Activated naive CD4-positive, alpha-beta T cell treated with anti-CD3 and anti-CD28 coated beads, Interleukin-2, amount 50 U/mL, for 16 hours (primary cell): ENCODE data around the gene ROR1.

Source experiments
- DNase-seq: peaks from one replicate; pipeline ENCODE4 v3.0.0-alpha.2; 2020

ROR1 gene

GRCh38 chr1:63916485-63917360, 142.9 kb downstream of the ROR1 start:
- no peak for DNase-seq

GRCh38 chr1:63917571-63918417, 144.0 kb downstream of the ROR1 start:
- DNase-seq, result peak; percentile 11

- no peak for DNase-seq
Observed at GRCh38 chr1:63918418-63918945, 144.7 kb downstream of the ROR1 start.

DNA sequence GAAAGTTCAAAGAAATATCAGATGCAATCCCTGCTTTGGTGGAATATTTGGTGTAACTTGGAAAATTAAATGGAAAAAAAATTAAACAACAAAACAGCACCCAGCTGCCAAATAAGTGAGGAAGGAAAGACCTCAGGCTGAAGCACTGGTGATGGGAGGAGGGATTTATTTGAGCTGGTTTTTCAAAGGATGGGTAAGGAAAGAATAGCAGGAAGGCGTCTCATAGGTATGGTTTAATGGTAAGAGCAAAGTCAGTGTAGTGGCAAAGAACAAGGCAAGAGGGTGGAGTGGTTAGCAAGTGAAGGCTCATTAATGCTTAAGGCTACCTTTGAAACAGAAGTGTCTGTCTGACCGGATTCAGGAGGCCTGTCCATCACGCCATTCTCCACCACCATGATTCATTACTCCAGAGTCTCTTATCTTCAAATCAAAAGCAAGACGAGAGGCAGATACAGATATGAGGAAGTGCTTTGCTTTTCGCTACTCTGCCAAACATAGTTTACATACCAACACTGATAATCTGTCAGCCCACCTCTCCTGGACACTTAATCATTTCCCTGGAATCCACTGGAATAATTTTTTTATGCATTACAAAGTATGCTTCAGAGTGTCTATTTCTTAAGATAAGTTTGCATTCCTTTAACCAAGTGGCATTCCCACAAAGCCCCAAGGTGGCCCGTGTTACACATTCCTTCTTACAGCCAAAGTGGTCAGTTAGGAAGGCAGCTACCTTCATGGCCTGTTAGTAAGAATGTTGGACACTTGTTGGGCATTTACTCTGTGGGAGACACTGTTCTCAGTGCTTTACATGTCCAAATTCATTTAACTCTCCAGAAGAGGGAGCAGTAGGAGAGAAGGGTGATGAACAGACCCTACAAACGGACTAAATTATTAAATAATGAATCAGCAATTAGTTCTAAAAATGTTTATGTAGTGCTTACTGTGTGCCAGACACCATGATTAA, 146.6 kb downstream of the ROR1 start:
- DNase-seq, result no peak

DNA sequence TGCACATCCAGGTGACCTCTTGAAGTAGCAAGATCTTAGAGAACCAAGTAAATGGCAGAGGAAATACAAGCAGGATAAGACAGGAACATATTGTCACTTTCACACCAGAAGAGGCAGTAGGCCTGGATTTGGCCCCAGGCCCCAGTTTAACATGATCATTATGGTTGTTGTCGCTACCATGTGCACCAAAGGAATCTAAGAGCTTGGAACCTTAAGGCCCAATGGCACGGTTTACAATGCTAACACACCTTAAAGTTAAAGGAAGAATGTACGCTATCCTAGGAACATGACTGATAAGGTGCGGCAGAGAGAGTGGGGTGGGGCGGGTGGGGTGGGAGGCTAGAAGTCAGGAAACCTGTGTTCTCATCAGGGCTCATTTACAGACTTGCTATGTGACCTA, 147.5 kb downstream of the ROR1 start:
- DNase-seq, result no peak

- DNase-seq, result no peak
Observed at GRCh38 chr1:63921802-63922201, 148.0 kb downstream of the ROR1 start.

DNA sequence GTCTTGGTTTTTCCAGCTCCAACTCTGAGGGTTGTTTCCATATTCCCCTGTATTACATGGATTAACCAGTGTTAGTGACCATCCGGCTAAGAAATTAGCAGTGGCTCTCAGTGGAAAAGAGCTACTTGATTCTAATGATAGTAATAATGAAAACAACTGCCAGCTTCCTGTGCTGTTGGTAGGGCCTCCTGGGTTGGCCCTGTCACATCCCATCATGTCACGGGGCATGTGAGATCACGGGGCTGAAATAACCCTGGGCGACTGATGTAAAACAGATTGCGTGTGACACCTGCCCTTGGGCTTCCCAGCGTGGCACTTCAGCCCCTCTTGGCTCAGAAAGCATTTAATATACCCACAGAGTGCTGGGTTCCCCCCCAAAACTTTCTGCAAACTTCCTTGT, 149.0 kb downstream of the ROR1 start:
- no peak for DNase-seq

DNA sequence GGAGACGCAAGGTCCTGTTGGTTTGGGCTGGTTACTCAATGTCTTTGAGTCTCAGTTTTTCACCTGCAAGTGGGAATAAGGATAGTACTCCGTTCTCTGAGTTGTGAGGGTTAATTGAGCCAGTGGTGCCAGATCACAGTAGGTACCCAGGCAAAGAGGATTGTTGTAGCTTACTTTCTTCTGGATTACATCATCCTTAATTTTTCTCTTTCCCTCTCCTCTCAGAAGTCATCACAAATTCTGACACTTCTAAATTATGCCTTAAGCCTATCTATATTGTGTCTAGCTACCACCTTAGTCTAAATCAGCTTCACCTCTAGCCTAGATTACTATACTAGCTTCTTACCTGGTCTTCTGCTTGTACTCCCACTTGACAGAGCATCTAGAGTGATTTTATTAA, 149.5 kb downstream of the ROR1 start:
- DNase-seq, result no peak

- DNase-seq, result no peak
Observed at GRCh38 chr1:63924600-63924999, 150.8 kb downstream of the ROR1 start.

GRCh38 chr1:63928186-63929105, 154.6 kb downstream of the ROR1 start:
- DNase-seq, result no peak

- no peak for DNase-seq
Observed at GRCh38 chr1:63929106-63929478, 155.3 kb downstream of the ROR1 start.

DNA sequence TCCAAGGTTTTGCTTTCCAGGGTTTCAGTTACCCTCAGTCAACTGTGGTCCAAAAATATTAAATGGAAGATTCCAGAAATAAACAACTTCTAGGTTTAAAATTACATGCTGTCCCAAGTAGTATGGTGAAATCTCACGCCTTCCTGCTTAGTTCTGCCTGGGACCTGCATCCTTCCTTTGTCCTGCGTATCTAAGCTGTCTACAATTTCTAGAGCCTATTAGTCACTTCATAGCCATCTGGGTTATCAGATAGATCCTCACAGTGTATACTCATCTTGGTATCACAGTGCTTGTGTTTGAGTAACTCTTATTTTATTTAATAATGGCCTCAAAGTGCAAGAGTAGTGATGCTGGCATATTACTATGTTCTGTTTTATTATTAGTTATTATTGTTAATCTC, 157.7 kb downstream of the ROR1 start:
- no peak for DNase-seq

- DNase-seq, result no peak
Observed at GRCh38 chr1:63934697-63935096, 160.9 kb downstream of the ROR1 start.

- no peak for DNase-seq
Observed at GRCh38 chr1:63935143-63935542, 161.3 kb downstream of the ROR1 start.

DNA sequence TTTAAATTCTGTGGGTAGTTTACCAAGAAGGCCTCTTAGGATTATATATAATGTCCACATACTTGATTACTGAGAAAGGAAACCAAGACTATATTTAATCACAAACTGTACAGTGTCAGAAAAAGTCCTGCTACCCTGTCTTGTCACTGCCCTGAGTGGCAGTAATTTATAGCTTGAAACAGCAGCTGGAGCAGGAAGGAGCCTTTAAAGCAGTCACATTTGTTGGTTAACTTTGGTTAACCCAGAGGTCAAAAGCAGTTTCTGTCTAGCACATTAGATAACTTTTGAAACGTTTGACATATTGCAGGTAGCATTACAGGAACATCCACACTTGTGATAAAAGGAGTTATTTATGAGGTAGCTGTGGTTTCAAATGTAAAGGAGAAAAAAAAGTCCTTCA, 161.7 kb downstream of the ROR1 start:
- no peak for DNase-seq

- no peak for DNase-seq
Observed at GRCh38 chr1:63936276-63936675, 162.5 kb downstream of the ROR1 start.

- DNase-seq, result no peak
Observed at GRCh38 chr1:63936801-63937200, 163.0 kb downstream of the ROR1 start.

DNA sequence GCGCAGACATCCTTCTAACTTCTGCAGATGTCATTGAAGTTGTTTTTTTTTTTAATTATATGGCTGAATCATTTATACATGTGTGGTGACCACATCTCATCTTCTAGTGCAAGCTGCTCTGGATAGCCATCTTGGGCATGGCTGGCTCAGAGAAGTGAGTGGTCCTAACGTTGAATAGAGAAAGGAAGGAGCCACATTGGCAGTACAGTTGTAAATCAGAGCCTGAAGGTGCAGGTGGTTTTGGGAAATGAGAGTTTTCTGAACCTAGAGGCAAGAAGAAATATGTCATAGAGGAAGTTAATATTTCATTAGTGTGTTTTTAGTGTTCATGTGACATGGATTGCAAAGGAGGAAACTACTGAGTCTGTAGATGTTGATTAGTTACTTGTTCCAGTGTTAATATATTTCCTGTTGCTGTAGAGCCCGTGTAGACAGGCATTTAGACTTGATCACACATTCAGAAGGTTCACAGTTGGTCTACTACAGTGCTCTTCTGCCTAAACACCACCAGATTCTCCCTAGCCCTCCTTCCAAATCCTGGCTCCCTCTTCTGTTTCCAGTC, 163.7 kb downstream of the ROR1 start:
- no peak for DNase-seq

DNA sequence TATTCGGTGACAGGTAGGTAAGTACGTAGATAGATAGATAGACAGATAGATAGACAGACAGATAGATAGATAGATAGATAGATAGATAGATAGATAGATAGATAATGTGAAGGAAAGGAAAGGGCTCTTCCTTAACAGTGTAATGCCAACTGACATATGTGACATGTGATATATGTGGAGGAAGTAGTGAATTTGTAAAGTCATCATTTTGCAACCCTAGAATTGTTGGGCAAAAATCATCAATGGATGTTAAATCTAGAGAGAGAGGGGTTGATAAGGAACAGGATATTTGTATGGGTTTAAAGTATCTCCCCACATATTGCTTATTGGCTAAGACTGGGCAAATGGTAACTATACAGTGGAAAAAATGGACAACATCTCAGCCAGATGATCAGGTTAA, 166.6 kb downstream of the ROR1 start:
- DNase-seq, result no peak

DNA sequence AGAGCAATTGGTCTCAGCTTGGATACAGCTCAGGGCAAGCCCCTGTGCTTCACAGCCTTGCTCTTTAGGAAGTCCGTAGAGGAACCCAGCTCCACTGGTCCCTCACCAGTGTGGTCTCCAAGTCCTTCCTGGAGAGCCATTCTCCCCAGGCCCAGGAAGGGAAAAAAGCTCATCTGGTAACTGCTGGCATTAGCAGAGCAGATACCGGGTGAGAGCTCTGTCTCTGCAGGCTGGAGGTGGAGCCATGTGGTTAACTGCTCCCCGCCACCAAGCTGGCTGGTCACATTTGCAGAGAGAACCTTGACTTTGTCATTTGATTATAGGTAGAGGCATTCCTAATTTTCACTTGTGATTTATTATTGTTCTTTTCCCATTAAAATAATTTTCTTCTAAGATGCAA, 169.6 kb downstream of the ROR1 start:
- DNase-seq, result no peak

GRCh38 chr1:63945943-63946342, 172.1 kb downstream of the ROR1 start:
- DNase-seq, result no peak
